Non-pigmented ciliary epithelial cell (primary cell): ENCODE measurements around the gene ATP8B1.
"Not testable (repeated sequence)": the region's sequence is repeated elsewhere in the genome, so short reads cannot be mapped to it uniquely, and the experiment has no call there.

Experiments
- DNase-seq: peaks from one replicate; pipeline ENCODE4 v3.0.0-alpha.2; 2010; ENCODE audit warnings: low read depth

The ATP8B1 gene

DNA sequence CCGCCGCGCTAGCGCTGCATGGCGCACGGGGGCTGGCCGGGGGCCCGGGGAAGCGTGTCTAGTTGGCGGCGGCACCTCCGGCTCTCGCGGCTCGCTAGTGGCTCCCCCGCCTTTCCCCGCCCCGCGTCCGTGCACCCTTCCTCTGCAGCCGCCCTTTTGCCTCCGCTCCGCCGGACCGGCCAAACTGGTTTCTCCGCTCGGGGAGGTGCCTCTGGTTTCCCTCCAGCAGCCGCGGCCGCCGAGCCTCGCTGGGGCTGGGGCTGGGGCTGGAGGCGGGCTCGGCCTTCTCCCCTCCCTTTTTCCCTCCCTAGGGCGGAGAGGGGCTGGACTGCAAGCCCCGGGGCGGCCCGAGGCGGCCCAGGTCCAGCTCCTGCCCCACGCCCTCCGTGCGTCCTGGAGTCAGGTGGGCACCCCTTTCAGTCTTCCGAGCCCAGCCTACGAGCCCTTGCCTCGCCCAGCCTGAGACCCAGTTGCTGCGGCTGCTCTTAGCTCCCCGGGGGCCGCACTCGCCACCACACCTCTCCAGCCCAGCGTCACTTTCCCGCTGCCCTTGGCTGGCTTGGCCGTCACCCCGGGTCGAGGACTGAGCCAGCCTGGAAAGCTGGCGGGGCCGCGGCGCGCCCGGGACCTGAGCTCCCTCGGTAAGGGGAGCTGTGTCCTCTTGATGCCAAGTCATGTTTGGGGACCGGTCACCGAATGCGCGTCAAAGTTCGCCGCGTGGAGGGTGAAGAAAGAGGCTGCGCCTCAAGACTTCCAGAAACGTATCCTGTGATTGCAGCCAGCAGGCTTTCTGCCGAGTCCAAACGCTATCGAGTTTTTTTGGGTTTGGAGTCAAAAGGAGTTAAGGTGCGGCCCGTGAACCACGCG is at the start of gene ATP8B1:
ATP8B1 (minus strand) TSS at position 213 of the 867 bp plus-strand sequence. CDS start 71,508 bp downstream, outside the sequence.
- DNase-seq: no peak

DNA sequence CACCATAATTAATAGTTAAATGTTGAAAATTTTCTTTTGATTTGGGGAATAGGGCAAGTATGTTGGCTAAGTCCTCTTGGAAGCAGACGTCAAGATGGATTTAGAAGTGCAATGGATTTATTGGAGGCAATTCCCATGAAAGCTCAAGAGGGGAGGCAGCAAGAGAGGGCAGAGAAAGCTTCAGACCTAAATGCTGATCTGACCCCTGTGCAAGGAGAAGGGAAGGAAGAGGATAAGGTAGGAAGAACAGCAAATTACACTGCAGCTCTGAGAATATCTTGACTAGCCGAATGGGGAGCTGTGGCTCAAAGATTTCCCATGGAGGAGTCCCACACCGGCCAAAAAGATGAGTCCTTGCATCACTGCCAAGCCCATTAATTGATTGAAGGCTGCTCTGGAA is 46.9 kb upstream of the ATP8B1 start:
- no peak for DNase-seq

DNA sequence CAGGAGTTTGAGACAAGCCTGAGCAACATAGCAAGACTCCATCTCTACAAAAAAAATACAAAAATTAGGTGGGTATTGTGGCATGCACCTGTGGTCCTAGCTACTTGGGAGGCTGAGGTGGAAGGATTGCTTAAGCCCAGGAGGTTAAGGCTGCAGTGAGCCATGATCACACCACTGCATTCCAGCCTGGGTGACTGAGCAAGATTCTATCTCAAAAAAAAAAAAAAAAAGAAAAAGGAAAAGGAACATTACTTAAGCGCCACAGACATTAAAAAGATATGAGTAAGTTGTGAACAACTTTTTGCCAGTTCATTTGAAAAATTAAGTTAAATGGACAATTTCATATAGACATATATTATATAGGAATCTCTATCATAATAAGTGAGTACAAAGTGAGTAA is 45.3 kb upstream of the ATP8B1 start:
- not testable (repeated sequence) for DNase-seq

DNA sequence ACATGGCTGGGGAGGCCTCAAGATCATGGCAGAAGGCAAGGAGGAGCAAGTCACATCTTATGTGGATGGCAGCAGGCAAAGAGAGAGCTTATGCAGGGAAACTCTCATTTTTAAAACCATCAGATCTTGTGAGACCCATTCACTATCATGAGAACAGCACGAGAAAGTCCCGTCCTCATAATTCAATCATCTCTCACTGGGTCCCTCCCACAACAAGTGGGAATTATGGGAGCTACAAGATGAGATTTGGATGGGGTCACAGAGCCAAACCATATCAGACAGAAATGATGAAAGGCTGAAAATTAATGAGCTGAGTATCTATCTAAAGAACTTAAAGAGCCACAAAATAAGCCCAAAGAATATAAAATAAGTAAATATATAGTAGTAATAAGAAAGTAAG is 44.3 kb upstream of the ATP8B1 start:
- not testable (repeated sequence) for DNase-seq

DNA sequence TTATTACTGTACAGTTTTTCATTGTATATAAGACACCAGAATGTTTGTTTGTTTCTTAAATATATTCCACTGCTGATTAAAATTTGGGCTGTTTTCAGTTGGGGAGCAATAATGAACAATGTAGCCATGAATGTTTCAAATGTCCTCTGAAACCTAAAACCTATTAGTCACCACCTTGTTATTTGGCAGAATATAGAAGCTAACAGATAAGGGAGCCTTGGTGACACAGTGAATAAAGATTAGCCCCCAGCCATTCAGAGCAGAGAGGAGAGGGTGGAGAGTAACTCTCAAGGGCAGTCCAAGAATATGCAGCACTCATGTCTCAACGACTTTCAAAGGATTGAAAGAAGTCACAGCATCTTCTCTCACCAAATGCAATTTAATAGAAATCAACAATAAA is 43.1 kb upstream of the ATP8B1 start:
- DNase-seq: peak; percentile 76

DNA sequence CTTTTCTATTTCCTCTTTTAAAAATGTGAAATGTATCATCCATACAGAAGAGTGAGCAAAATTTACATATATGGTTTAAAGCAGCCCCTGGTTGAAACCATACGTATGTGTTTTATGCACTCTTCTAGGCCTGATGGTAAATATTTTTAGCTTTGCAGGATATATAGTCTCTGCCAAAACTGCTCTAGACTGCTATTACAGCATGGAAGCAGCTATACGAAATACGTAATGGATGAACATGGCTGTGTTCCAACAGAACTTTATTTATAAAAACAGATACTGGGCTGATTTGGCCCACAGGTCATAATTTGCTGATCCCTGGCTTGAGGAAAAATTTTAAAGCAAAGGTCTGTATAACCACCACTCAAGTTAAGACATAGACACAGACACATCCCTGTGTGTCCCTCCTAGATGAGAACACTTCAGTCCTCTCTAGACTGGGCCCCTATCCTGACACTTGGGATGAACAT is 42.5 kb upstream of the ATP8B1 start:
- DNase-seq: no peak

DNA sequence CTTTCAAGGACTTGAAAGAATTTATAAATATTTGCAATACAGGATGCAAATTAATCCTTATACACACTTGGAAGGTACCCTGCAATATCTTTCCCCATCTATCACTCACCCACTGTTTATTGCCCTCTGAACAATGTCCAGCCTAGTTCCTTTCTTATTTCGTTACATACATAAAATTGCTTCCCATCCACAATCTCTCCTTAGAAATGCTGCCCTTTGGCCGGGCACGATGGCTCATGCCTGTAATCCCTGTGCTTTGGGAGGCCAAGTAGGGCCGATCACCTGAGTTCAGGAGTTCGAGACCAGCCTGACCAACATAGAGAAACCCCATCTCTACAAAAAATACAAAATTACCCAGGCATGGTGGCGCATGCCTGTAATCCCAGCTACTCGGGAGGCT is 41.2 kb upstream of the ATP8B1 start:
- DNase-seq: no peak

DNA sequence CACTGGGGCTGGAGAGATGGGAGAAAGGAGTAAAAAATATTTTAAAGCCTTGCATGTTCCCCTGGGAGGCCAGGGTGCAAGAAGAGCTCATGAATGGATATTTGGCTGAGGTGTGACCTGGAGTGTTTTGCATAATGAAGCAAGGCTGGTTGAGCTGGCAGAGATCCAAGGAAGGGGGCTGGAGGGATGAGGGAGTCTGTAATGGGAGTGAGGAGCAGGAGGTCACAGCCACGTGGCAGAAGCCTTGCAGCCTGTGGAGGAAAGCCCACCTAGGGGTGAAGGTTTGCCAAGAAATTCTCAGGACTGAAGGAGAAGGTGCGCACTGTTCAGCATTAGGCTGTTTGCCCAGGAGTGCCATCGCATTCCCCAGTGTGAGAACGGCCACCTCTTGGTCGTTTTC is 40.3 kb upstream of the ATP8B1 start:
- DNase-seq: no peak

DNA sequence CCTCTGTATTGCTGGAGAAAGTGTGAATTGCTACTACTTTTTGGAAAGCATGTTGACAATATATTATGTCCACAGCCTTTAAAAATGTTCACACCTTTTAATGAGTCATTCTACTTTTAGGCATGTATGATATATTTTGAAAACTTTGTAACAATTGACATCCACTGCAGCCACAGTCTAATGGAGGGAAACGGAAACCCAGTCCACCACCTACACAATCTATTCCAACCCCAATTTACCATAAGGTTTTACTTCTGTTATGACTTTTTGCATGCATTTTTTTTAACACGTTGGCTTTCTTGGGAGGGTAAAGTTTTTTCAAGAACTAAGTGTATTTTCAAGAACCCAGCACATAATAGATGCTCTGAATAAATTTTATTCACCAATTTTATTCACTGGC is 38.5 kb upstream of the ATP8B1 start:
- DNase-seq: no peak

DNA sequence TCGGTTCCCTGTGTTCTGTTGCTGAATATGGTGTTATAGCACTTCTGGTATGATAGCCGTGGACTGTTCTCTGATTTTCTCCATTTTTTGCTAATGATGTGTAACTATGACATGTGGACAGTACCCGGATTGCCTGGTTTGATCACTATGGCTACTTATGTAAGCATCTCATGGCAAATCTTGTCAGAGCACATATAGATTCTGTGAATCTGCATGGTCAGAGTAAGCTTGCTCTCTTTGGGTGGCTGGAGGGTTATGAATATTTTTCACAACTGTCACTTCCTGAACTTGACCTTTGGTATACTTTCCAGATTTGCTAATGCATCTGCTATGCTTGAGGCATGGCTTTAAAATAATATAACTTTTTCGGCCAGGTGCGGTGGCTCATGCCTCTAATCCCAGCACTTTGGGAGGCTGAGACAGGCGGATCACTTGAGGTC is 36.8 kb upstream of the ATP8B1 start:
- peak; percentile 64 for DNase-seq

DNA sequence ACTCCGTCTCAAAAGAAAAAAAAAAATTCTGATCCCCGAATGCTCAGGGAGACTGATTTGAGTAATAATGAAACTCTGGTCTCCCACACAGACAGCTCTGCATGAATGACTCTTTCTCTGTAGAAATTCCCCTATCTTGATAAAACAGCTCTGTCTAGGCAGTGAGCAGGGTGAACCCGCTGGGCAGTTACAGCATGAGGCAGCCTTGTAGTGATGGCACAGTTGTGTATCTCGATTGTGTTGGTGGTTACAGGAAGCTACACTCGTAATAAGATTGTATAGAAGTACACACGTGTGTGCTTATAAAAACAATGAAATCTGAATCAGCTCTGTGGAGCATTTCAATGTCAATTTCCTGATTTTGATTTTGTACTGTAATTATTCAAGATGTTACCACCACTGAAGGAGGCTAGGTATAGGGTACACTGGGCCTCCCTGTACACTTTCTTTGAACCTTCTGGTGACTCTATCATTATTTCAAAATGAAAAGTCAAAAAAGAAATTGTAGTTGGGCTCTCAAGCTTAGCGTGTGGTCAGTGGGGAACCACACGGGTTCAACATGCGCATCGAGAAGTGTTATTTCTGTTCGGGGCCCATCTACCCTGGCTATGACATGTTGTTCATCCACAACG is 34.9 kb upstream of the ATP8B1 start:
- DNase-seq: no peak

DNA sequence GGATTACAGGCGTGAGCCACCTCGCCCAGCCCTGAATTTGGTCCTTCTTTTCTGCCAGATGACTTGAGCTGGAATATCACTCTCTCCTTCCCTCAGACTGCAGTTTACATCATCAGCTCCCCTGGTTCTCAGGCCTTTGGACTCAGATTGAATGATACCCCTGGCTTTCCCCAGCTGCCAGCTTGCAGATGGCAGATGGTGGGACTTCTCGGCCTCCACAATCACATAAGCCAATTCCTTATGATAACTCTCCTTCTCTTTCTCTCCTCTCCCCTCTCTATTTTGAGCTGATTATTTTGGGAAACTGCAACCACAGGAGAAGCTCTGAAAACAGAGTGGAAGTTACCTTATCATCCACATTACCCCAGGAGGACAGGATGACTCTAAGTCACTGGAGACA is 33.4 kb upstream of the ATP8B1 start:
- DNase-seq: no peak

DNA sequence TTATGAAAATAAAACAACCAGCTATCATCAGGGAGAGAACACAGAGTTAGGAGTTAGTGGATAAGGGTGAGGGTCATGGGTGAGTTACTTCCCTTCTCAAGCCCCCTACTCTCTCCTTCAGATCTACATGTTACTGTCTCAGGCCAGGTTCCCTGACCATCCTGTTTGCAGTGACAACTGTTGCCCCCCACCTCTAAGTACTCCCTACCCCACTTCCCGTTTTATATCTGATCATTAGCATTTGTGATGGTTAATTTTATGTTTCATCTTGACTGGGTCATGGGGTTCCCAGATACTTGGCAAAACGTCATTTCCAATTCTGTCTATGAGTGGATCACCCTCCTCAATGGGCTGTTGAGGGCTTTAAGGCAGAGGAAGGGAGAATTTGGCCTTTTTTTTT is 32.8 kb upstream of the ATP8B1 start:
- no peak for DNase-seq

DNA sequence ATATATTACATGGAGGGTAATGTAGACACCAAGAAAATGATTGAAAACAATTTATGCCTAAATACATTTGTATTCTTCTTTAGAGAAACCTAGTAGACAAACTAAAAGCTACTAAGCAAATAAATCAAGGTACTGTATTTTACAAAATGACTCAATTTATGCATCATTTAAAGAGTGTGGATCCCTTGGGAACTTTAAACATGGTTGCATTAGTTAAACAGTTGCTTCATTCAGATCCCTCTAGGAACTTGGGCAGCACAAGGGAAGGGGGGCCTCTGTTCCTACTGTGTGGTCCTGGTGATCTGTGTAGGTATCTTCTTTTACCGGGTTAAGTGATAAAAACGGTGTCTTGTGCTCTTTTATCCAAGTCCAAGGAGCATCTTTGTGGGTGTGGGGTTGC is 31.5 kb upstream of the ATP8B1 start:
- DNase-seq: no peak

DNA sequence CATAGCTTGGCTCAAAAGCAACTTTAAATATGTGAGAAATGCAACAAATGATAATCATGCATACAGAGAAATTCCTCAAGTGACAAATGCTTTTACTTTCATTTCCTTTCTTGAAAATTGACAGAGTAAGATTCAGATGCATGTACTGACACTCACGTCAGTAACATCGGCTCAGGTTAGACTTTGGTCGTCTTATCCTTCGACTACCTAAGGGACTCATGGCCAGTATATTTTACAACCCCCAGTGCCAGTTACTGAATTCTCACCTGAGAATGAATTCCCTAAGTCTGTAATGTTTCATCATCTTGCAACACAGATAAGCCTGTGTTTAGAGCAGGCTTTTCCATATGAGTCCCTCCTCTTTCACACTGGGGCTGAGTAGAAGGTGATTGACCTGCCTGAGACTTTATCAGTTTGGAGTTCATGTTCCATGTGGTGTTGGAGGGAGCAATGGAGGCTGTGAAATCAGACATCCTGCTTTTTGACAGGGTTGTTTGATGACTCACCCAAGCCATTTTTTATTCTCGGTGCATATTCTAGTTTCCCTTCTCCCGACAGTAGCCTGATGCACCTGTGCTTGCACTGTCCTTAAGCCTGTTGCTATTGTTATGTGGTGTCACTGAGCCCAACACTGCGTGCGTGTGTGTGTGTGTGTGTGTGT is 30.5 kb upstream of the ATP8B1 start:
- DNase-seq: no peak

DNA sequence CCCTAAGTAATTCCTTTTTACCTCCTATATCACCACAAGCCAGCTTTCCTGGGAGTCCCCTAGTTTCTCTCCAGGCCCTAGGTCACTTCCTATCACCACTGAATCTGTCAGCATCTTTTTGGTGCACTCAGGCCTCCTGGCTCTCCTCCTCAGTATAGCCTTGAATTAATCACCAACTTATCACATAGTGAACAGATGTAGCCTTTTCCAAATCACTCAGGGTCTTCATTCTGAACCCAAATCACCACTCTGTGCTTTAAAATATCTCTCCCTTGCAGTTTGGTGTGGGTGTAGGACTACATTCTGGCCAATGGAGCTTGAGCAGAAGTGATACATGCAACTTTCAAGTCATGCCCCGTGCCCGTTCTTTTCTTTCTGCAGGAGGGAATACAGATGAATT is 29.6 kb upstream of the ATP8B1 start:
- no peak for DNase-seq

DNA sequence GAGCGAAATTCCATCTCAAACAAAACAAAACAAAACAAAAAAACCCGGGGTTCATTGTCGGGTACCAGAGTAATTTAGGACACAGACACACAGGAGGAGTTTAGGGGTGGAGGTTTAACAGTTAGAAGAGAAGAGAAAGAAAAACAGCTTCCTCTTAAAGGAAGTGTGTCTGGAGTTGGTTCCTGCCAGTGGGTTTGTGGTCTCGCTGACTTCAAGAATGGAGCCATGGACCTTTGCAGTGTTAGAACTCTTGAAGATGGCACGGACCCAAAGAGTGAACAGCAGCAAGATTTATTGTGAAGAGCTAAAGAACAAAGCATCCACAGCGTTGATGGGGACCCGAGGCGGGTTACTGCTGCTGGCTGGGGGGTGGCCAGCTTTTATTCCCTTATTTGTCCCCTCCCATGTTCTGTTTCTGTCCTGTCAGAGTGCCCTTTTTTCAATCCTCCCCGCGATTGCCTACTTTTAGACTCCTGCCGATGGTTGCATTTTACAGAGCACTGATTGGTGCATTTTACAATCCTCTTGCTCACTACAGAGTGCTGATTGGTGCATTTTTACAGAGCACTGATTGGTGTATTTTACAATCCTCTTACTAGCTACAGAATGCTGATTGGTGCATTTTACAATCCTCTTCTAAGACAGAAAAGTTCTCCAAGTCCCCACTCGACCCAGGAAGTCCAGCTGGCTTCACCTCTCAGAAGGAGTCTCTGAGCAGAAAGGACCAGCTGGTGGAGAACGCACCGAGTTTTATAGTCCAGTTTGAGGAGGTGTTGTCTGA is 28.7 kb upstream of the ATP8B1 start:
- no peak for DNase-seq

DNA sequence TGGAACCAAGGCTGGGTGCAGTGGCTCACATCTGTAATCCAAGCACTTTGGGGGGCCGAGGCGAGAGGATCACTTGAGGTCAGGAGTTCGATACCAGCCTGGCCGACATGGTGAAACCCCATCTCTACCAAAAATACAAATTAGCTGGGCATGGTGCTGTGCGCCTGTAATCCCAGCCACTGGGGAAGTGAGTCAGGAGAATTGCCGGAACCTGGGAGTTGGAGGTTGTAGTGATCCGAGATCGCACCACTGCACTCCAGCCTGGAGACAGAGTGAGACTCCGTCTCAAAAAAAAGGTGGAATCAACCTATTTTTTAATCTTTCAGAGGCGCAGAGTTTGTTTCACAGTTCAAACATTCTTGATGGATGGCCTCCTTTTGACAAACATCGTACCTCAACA is 24.5 kb upstream of the ATP8B1 start:
- no peak for DNase-seq

DNA sequence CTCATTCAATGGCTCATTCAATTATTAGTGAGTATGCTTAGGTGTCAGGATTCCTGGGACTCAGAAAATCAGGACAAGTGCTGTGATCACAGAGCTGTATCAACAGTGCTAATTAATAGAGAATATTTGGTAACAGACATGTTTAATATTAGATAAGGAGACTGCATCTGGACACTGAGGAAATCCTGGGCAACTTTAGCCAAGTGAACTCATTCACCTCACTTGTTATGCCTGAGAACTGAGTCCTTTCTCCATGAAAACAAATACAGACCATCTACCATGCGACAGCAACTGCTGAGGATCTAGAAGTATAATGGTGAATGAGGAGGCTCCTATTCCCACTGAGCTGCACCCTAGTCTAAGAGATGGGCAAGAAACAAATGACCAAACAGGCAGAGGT is 23.1 kb upstream of the ATP8B1 start:
- DNase-seq: no peak

DNA sequence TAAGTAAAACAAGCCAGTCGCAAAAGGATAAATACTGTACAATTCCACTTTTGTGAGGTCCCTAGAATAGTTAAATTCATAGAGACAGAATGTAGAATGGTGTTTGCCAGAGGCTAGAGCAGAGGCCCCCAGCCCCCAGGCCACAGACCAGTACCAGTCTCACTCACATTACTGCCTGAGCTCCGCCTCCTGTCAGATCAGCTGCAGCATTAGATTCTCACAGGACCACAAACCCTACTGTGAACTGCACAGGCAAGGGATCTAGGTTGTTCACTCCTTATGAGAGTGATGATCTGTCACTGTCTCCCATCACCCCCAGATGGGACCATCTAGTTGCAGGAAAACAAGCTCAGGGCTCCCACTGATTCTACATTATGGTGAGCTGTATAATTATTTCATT is 17.5 kb upstream of the ATP8B1 start:
- DNase-seq: not testable (repeated sequence)

DNA sequence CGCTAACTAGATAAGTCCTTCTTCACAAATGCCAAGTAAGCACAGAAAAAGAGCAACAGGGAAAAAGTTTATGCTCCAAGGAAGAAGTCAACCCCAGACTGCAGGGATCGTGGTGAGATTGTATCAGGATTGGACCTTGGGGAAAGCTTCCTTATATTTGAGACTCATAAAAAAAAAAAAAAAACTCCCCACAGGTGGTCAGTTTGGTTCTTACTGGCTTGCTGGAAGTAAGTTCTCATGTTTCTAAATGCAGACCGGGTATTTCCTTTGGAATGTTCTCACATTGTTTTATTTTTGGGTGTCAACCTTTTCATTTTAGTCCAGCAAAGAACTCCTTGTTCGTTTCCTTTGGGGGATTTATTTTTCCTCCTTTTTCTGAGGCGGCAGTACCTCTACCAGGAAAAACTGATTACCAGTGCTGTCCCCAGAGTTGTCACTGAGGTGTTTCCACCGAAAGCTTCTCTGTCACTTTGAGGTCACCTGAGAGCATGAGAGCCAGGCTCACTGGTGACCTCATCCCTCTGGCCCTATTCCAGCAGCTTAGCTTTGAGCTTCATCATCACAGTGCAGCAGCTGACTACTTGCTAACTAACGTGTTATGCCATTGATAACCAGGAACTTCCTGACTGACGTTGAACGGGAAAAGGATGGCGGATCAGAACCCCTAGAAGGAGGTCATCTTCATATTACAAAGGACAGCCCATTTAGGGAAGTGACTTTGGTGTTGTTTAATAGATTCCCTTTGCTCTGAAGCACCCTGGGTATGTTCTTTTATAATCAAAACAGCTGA is 16.8 kb upstream of the ATP8B1 start:
- DNase-seq: peak; percentile 84
